HG03159 (cell line): ENCODE measurements around the gene CFAP100.
A peak's percentile ranks its signal among the peaks of the same experiment; 100 is the strongest.

Source experiments
- ATAC-seq: cut with Tn5 transposase; IDR thresholded peaks from one replicate; pipeline ENCODE4 v1.9.1; 2021; ENCODE audit warnings: mild to moderate bottlenecking, moderate library complexity; ENCODE audit not compliant: unreplicated experiment

Gene CFAP100

DNA sequence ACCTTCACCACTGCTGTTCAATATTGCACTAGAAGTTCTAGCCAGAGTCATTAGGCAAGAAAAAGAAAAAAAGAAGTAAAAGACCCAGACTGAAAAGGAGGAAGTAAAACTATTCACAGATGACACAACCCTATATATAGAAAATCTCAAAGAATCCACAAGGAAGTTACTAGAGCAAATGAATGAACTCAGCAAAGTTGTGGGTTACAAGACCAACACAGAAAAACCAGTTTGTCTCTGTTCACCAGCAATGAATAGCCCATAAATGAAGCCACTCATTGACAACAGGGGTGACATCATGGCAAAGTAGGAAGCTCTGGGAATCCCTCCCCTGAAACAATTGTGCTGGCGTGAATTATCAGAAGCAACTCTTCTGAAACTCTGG, 4.6 kb downstream of the CFAP100 start:
- peak; percentile 52 for ATAC-seq

- no peak for ATAC-seq
These were observed 5.0 kb downstream of the CFAP100 start for GRCh38 chr3:126399756-126400155.

- no peak for ATAC-seq
These were observed 7.0 kb downstream of the CFAP100 start for GRCh38 chr3:126401611-126402160.

DNA sequence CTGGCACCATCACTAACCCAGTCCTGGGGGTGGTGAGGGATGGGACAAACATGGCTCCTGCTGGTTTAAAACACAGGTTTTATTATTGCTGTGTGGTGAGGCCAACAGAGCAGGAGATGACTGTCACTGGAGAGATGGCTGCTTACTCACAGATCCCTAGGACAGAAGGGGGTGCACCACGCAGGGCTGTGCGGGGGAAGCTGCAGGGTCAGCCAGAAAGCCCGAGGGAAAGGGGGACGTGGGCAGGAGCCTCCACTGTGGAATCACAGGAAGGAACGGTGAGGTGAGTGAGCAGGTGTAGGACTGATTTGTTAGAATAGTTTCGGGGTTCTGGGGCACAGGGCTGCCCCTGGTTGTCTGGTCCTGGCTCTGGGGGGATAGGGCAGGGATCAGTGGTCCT, 7.5 kb downstream of the CFAP100 start:
- no peak for ATAC-seq

- no peak for ATAC-seq
These were observed 8.1 kb downstream of the CFAP100 start for GRCh38 chr3:126402666-126403302.

DNA sequence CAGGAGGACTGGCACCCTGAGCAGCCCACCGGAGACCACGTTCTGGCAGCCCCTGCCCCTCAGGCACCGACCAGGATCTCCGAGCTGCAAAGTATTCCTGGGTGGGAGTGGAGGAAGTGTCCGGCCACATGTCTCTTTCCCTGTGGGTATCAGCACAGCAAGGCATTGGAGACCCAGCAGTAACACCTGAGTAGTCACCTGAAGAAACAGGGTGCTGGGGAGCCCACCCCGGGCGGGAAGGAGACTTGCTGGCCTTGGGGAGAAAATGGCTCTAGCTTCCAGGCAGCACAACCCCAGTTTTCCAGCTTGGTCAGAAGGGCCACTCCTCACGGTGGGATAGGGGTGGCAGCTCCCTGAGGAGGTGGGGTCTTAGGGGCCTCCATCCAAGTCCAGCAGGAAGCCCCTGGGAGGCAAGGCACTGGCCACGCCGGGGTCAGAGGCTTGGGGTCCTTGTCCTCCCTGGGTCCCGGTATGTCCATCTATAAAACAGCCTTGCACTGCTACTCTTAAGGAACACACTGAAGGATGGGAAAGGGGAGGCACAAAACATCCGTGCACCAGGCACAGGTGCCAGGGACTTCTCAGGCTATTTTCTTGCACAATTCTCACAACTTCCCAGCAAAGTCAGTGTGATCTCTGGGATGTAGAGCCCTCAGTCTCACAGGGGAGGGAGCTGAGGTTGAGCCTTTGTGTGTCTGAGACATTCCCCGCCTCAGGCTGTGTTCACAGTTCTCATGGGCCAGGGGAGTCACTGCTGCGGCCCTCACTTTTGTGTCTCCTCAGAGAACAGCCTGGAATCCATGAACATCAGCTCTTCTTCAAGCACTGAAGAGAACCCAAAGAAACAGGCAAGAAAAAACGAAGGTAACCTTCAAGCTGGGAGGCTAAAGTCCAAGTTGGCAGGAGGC, 11.9 kb downstream of the CFAP100 start:
- no peak for ATAC-seq

GRCh38 chr3:126407412-126408044, 12.8 kb downstream of the CFAP100 start:
- no peak for ATAC-seq

- no peak for ATAC-seq
These were observed 13.4 kb downstream of the CFAP100 start for GRCh38 chr3:126408099-126408498.

DNA sequence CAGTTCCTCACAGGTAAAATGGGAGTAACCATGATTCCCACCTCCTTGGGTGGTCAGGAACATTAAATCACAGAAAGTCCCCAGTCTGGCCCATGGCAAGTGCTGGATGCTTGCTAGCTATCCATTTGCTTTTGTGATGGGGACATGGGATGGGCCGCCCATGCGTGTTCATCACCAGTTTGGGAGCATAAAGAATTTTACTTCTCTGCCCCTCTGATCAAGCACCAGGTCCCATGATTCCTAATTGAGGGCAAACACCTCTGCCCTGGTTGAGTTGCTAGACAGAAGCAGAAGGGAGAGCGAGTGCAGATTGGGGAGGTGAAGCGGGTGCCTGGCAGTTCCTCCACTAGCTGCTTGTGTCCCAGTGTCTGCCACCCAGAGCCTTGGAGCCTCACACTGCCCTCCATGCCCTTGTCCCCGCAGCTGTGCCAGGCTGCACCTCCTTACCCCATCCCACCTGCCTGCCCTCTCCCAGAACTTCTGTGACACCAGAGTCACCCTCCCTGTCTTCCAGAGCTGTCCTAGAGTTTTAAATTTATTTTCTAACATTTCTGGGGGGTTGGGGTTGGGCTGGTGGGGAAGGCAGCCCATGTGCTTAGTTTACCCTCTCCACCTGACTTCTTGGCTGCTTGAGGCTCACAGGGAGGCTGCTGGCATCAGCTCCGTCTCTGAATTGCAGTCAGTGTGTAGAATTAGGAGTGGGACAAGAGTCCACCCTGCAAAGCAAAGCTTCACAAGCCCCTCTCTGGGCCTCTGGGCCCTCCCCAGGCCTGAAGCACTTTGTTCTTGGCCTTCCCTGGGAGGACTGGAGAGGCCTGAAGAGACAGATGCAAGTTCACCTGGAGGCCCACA, 18.4 kb downstream of the CFAP100 start:
- no peak for ATAC-seq

DNA sequence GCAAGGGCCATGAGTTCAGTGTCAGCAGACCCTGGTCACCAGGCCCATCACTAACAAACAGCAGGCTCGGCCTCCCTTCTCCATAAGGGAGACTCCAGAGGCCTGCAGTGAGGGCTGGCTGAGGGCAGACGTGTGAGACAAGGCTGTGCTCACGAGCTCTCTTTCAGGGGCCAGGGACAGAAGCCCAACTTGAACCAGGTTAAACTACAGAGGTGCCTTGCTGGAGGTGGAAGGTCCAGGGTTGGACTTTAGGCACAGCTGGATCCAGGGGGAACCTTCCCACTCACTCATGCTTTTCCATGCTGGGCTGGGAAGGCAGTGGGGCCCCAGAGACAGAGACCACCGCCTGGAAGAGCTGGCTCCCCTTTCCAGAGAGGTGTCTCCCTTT, 19.0 kb downstream of the CFAP100 start:
- ATAC-seq, result no peak

DNA sequence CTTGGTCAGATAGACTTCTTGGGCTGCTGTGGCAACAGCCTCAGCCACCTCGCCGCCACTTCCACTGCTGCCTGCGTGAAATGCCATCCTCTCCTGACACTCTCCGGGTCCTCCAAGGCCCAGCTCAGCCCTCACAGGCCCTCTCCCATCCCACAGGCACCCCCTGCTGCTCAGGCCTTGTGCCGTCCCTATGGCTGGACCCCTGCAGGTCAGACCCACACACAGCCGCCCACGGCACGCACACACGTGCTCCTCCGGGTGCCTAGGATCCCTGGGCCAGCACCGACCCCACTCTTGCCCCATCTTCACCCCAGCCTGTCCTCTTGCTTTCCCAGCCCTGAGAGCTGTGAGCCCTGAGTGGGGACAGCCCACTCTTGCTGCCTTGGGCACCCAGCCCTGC, 19.7 kb downstream of the CFAP100 start:
- no peak for ATAC-seq

DNA sequence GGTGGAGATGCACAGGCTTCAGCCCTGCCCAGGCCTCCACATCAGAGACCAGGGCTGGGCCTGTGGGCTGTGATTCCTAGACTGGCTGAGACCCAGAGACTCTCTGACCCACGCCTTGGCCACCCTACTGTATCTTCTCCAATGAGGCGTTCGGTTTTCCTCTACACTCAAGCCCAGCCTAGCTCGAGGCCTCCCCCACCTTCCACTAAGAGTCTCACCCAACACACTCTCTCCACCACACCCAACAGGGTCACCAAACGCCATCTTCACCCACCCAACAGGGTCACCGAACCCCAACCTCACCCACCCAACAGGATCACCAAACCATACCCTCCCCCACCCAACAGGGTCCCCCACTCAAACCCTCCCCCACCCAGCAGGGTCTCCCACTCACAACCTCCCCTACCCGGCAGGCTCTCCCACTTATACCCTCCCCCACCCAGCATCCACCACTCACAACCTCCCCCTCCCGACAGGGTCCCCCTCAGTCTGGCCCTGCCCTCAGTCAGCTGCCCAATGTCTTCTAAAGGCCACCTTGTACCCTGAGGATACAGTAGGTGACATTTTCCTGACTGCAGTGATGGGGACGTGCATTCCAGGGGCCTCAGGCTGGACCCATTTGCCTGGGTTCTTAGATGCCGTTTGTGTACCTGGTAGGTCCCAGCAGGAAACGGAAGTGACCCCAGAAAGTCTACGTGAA, 20.4 kb downstream of the CFAP100 start:
- ATAC-seq, result no peak

GRCh38 chr3:126415661-126416591, 21.2 kb downstream of the CFAP100 start:
- ATAC-seq, result no peak

GRCh38 chr3:126416943-126417342, 22.2 kb downstream of the CFAP100 start:
- no peak for ATAC-seq

DNA sequence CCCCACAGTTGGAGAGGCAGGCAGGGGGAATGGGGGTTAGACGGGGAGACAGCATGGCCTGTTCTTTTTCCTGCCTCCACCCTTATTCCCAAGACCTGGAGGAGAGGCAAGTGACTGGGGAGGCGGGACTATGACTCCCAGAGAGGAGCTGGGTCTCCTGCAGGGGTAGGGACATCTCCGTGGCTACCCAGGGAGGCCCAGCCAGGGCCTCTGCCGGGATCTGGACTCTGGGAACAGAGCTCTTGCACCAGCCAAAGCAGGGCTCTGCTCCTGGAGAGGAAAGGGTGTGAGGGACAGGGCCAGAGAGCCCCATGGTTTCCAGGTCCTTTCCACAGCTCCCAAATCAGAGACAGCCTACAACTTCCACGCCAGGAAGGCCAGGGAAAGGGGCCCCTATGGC, 22.8 kb downstream of the CFAP100 start:
- no peak for ATAC-seq

DNA sequence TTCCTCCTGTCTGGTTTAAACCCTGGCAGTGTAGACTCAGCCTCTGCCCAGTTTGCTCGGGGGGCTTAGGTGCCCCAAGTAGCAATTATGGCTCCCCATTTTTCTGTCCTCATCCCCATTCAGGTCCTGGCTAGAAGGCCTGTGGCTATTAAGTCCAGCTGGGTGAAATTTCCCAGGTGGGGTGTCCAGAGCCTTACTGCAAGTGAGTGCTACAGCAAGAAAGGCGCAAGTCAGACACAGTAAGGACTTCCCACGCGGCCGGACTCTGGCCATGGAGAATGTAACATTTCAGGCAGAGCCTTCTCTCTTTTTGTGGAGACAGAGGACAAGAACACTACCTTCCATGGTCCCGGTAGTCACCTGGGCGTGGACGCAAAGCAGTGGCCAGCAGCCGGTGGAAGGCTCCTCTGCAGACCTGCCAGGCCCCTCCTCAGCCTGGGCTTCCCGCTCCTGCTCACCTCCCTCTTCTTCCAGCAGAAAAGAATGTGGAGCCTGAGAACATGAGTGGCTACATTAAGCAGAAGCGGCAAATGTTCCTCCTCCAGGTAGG, 23.3 kb downstream of the CFAP100 start:
- no peak for ATAC-seq

DNA sequence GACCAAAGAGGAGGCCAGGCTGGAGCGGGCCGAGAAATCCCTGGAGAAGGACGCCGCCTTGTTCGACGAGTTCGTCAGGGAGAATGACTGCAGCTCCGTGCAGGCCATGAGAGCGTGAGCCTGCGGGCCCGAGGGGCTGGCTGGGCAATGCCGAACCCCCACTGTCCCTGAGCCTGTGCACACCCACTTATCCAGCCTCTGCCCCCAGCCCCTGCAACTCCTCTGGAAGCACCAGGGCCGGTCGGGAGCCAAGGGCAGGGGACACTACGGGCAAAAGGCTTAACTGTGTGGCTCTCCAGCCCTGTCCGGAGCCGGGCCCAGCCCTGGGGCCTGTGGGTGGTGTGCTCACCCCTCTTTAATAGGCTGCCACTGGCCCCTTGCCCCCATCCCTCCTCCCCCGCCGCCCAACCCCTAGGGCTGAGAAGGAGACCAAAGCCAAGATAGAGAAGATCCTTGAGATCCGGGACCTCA, 24.0 kb downstream of the CFAP100 start:
- ATAC-seq, result no peak

- ATAC-seq, result no peak
These were observed 24.5 kb downstream of the CFAP100 start for GRCh38 chr3:126419151-126419703.
